AG09309 (cell line): Measurements from ENCODE around the gene CHSY3.

Experiments
- DNase-seq: peaks from one replicate; pipeline ENCODE4 v3.0.0-alpha.2; 2010; ENCODE audit warnings: low read depth
- H3K4me3 ChIP-seq: 2 replicates; pipeline ENCODE4 v1.5.1; 2011; ENCODE audit warnings: mild to moderate bottlenecking, low read depth, low read length, moderate library complexity; ENCODE audit not compliant: control insufficient read depth
- CTCF ChIP-seq: IDR thresholded peaks from 2 replicates; pipeline ENCODE4 v1.5.1; 2011; ENCODE audit warnings: mild to moderate bottlenecking, low read depth, low read length, inconsistent platforms; ENCODE audit not compliant: insufficient read depth, control insufficient read depth; ENCODE audit errors: missing control alignments

Gene CHSY3

GRCh38 chr5:130234816-130235215 lies 330.6 kb downstream of the CHSY3 start:
- no peak for TF ChIP-seq CTCF

More at GRCh38 chr5:130234816-130235215, 330.6 kb downstream of the CHSY3 start:
- no peak for DNase-seq
- H3K4me3 ChIP-seq: no peak overlapping the region
